ENCODE results near the gene IP6K1.
A peak's percentile ranks its signal among the peaks of the same experiment; 100 is the strongest.

DNA sequence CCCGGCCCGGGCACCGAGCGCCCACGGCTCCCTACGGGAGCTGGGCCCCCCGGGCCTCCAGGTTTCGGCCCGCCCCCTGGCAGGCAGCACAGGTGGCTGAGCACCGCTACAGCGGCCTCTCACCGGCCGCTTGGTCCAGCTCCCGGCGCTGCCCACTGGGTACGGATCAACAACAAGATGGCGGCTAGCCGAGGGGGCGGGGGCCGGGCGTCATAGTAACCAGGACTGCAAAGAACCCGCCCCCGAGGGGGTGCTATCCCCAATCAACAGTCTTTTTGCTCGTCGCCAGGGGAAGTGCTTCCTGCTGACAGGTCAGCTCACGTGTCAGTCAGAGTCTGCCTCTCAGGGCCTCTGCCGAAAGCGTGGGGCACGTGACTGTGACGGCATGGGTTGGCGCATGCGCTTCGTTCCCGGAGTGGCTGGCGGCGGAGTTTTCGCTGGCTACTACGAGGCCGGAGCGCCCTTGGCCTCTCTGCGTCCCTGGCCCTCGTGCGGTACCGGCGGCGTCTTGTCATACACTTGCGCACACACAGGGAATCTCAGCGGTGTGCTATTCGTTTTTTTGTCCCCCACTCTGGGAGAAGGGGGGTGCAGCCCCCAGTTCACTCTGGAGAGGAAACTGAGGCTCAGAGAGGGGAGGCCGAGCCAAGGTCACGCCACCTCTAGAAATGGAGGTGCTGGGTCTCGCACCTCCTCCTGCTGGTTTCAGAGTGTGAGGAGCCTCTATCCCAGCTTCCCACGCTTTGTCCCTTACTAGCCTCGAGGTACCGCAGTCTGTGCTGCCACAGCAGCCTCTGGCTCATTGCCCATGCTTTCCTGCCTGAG, at the start of gene IP6K1:
- TF ChIP-seq EP300 (IDR thresholded peaks at IDR 0.05) (no peak), POLR2A (IDR thresholded peaks at IDR 0.05) (peak; percentile 79 to 84)
- TF ChIP-seq, protein P1, sequence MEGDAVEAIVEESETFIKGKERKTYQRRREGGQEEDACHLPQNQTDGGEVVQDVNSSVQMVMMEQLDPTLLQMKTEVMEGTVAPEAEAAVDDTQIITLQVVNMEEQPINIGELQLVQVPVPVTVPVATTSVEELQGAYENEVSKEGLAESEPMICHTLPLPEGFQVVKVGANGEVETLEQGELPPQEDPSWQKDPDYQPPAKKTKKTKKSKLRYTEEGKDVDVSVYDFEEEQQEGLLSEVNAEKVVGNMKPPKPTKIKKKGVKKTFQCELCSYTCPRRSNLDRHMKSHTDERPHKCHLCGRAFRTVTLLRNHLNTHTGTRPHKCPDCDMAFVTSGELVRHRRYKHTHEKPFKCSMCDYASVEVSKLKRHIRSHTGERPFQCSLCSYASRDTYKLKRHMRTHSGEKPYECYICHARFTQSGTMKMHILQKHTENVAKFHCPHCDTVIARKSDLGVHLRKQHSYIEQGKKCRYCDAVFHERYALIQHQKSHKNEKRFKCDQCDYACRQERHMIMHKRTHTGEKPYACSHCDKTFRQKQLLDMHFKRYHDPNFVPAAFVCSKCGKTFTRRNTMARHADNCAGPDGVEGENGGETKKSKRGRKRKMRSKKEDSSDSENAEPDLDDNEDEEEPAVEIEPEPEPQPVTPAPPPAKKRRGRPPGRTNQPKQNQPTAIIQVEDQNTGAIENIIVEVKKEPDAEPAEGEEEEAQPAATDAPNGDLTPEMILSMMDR (IDR thresholded peaks at IDR 0.05) = no peak

Data from sigmoid colon (tissue), 4 donors.